OCI-LY3 (cell line): Measurements from ENCODE around the gene GIPC2.
"Not testable (repeated sequence)": the region's sequence is repeated elsewhere in the genome, so short reads cannot be mapped to it uniquely, and the experiment has no call there.

Source experiments
- H2AFZ ChIP-seq: fragments of 200-600, 300-600 bp; shearing (Covaris generic); 2 replicates; pipeline ENCODE4 v1.6.0; 2014; ENCODE audit warnings: antibody characterized with exemption, low read depth, low read length
- H3K27ac ChIP-seq: fragments of 200-600, 300-600 bp; sonication (generic); 2 replicates; pipeline ENCODE4 v1.5.1; 2014; ENCODE audit warnings: mild to moderate bottlenecking, low read length, moderate library complexity, mixed read lengths
- H3K27me3 ChIP-seq: fragments of 200-600, 300-600 bp; sonication (generic); 2 replicates; pipeline ENCODE4 v1.6.1; 2014; ENCODE audit warnings: low read depth, low read length, mixed read lengths
- H3K36me3 ChIP-seq: fragments of 200-600, 300-600 bp; sonication (generic); replicated peaks from 2 replicates; pipeline ENCODE3; 2014; ENCODE audit warnings: low read depth, low read length, mixed read lengths
- H3K4me1 ChIP-seq: fragments of 300-600, 200-600 bp; sonication (generic); 2 replicates; pipeline ENCODE4 v1.6.1; 2014; ENCODE audit warnings: low read length, mixed read lengths
- H3K4me2 ChIP-seq: fragments of 200-600, 300-600 bp; sonication (generic); 2 replicates; pipeline ENCODE4 v1.6.1; 2014; ENCODE audit warnings: low read length, mixed read lengths
- H3K4me3 ChIP-seq: fragments of 300-600, 200-600 bp; sonication (generic); 2 replicates; pipeline ENCODE4 v1.5.1; 2014; ENCODE audit warnings: antibody characterized with exemption, mild to moderate bottlenecking, low read length, moderate library complexity
- H3K79me2 ChIP-seq: fragments of 300-600, 200-600 bp; shearing (Covaris generic); 2 replicates; pipeline ENCODE4 v1.6.1; 2014; ENCODE audit warnings: mild to moderate bottlenecking, low read length, mixed read lengths
- H3K9ac ChIP-seq: fragments of 300-600, 200-600 bp; shearing (Covaris generic); 2 replicates; pipeline ENCODE4 v1.6.0; 2014; ENCODE audit warnings: mild to moderate bottlenecking, low read length, moderate library complexity
- H3K9me3 ChIP-seq: fragments of 200-600, 300-600 bp; shearing (Covaris generic); 2 replicates; pipeline ENCODE4 v1.6.1; 2014; ENCODE audit warnings: low read length, mixed read lengths; ENCODE audit not compliant: insufficient read depth
- H4K20me1 ChIP-seq: fragments of 200-600, 300-600 bp; sonication (generic); 2 replicates; pipeline ENCODE4 v1.6.1; 2016; ENCODE audit warnings: low read length, mixed read lengths; ENCODE audit not compliant: insufficient read depth
- CTCF ChIP-seq: fragments of 200-600, 300-600 bp; sonication (generic); IDR thresholded peaks from 2 replicates; pipeline ENCODE4 v1.5.1; 2014; ENCODE audit warnings: antibody characterized with exemption, low read length, low read depth
- EZH2phosphoT487 ChIP-seq: fragments of 200-600 bp; shearing (Covaris generic); IDR thresholded peaks from 2 replicates; pipeline ENCODE4 v1.6.1; 2018; ENCODE audit warnings: antibody characterized with exemption, mixed run types, low read depth

The GIPC2 gene

GRCh38 chr1:78060857-78061563 is 15.2 kb downstream of the GIPC2 start:
- Histone ChIP-seq H3K9ac (no peak overlapping the region), H2AFZ (no peak overlapping the region), H3K79me2 (no peaks in the 10 kb centered on the region), H3K4me2 (no peak overlapping the region), H3K27ac (no peak overlapping the region), H3K4me3 (no peak overlapping the region), H3K36me3 (no peaks in the 10 kb centered on the region), H4K20me1 (no peaks in the 10 kb centered on the region), H3K4me1 (0 out of 2 replicates have a peak, but pooled peaks cover 3% of the 10 kb centered on the region), H3K9me3 (no peaks in the 10 kb centered on the region), H3K27me3 (no peaks in the 10 kb centered on the region)
- no peak for TF ChIP-seq EZH2phosphoT487
- no peak for TF ChIP-seq CTCF

GRCh38 chr1:78061825-78062523 is 16.2 kb downstream of the GIPC2 start:
- no peak overlapping the region for H2AFZ ChIP-seq
- H3K79me2 ChIP-seq, result no peaks in the 10 kb centered on the region
- TF ChIP-seq CTCF, result no peak
- TF ChIP-seq EZH2phosphoT487, result no peak

GRCh38 chr1:78064886-78065285 is 19.1 kb downstream of the GIPC2 start:
- not testable (repeated sequence) for H3K27me3 ChIP-seq, H3K36me3 ChIP-seq, H3K4me3 ChIP-seq, H4K20me1 ChIP-seq, H3K4me2 ChIP-seq, H3K27ac ChIP-seq, H3K79me2 ChIP-seq, H3K4me1 ChIP-seq, H2AFZ ChIP-seq, H3K9ac ChIP-seq, H3K9me3 ChIP-seq

More at GRCh38 chr1:78061825-78062523, 16.2 kb downstream of the GIPC2 start:
- Histone ChIP-seq H3K4me1 (0 out of 2 replicates have a peak, but pooled peaks cover 3% of the 10 kb centered on the region), H3K36me3 (no peaks in the 10 kb centered on the region), H4K20me1 (no peaks in the 10 kb centered on the region), H3K9me3 (no peaks in the 10 kb centered on the region), H3K4me3 (no peak overlapping the region), H3K9ac (no peak overlapping the region), H3K4me2 (no peak overlapping the region), H3K27me3 (no peaks in the 10 kb centered on the region), H3K27ac (no peak overlapping the region)

- no peaks in the 10 kb centered on the region for H4K20me1 ChIP-seq
- no peaks in the 10 kb centered on the region for H3K79me2 ChIP-seq
- TF ChIP-seq EZH2phosphoT487, result no peak
- H3K27me3 ChIP-seq, result no peaks in the 10 kb centered on the region
- H3K9me3 ChIP-seq, result no peaks in the 10 kb centered on the region
- no peak overlapping the region for H3K4me3 ChIP-seq
- no peak overlapping the region for H3K9ac ChIP-seq
- no peak overlapping the region for H3K4me2 ChIP-seq
- H3K4me1 ChIP-seq, result no peaks in the 10 kb centered on the region
- no peak overlapping the region for H2AFZ ChIP-seq
- no peaks in the 10 kb centered on the region for H3K36me3 ChIP-seq
- no peak overlapping the region for H3K27ac ChIP-seq
These were observed 23.0 kb downstream of the GIPC2 start for GRCh38 chr1:78068681-78069283.

- H3K4me3 ChIP-seq, result no peak overlapping the region
- TF ChIP-seq CTCF (no peak), EZH2phosphoT487 (no peak)
- no peak overlapping the region for H2AFZ ChIP-seq
- H3K27ac ChIP-seq, result no peak overlapping the region
- no peak overlapping the region for H3K9ac ChIP-seq
- H3K4me2 ChIP-seq, result no peak overlapping the region
- H3K9me3 ChIP-seq, result no peaks in the 10 kb centered on the region
- no peaks in the 10 kb centered on the region for H3K4me1 ChIP-seq
- no peaks in the 10 kb centered on the region for H3K36me3 ChIP-seq
- H3K27me3 ChIP-seq, result no peaks in the 10 kb centered on the region
- H4K20me1 ChIP-seq, result no peaks in the 10 kb centered on the region
- no peaks in the 10 kb centered on the region for H3K79me2 ChIP-seq
These were observed 24.0 kb downstream of the GIPC2 start for GRCh38 chr1:78069784-78070183.
